GM19324 (cell line): ENCODE results near the gene ASCL3.
A peak's percentile ranks its signal among the peaks of the same experiment; 100 is the strongest.
"Not testable (repeated sequence)": the region's sequence is repeated elsewhere in the genome, so short reads cannot be mapped to it uniquely, and the experiment has no call there.

Experiments
- ATAC-seq: cut with Tn5 transposase; IDR thresholded peaks from one replicate; pipeline ENCODE4 v1.9.1; 2021; ENCODE audit warnings: mild to moderate bottlenecking, moderate library complexity; ENCODE audit not compliant: unreplicated experiment, low FRiP score

Gene ASCL3

GRCh38 chr11:8911029-8911823 lies 31.6 kb downstream of the ASCL3 start, which contains the start of gene AKIP1:
Gene AKIP1, plus strand, starts transcription at chr11:8911189. Its CDS starts 261 bp downstream, at chr11:8911450.
- peak; percentile 81 for ATAC-seq

GRCh38 chr11:8910649-8911026 lies 32.2 kb downstream of the ASCL3 start:
- peak; percentile 2 for ATAC-seq

- no peak for ATAC-seq
Observed at GRCh38 chr11:8908099-8908498, 34.7 kb downstream of the ASCL3 start.

- ATAC-seq, result no peak
Observed at GRCh38 chr11:8907116-8907515, 35.7 kb downstream of the ASCL3 start.

- no peak for ATAC-seq
Observed at GRCh38 chr11:8905528-8906165, 37.2 kb downstream of the ASCL3 start.

GRCh38 chr11:8899119-8899753 lies 43.6 kb downstream of the ASCL3 start:
- ATAC-seq, result no peak

- ATAC-seq, result not testable (repeated sequence)
Observed at GRCh38 chr11:8891185-8891584, 51.6 kb downstream of the ASCL3 start.
